K562 (cell line): ENCODE data around the gene ATP7B. TPM values are rescaled to one million over a fixed set of nuclear protein-coding genes. Genes with fewer than 3 reads are reported as not detected.
A peak's percentile ranks its signal among the peaks of the same experiment; 100 is the strongest.

Experiments used
- ATAC-seq: fragments of 200-7000 bp; cut with Tn5 transposase; 3 replicates; pipeline ENCODE4 v1.9.1; 2020; ENCODE audit warnings: moderate library complexity
- Bru-seq: library from RNA; stranded (reverse); fragments of 400-500 nt; gene quantifications from one replicate; lab custom pipeline; 2021; lab: Mats Ljungman, UMichigan
- BruChase-seq, 2 experiments: library from RNA; stranded (reverse); fragments of 400-500 nt; gene quantifications; one replicate each; lab custom pipeline; 2021; lab: Mats Ljungman, UMichigan
- BruUV-seq: library from RNA; stranded (reverse); fragments of 400-500 nt; replicated peaks from 2 replicates; lab custom pipeline; 2021; lab: Mats Ljungman, UMichigan
- CTCF ChIA-PET: fragments of 300-600 bp; formaldehyde crosslinking; extraction: SDS; loops from one replicate; lab custom pipeline; 2021; ENCODE audit warnings: low intra/inter-chr PET ratio; lab: Yijun Ruan, JAX
- POLR2A ChIA-PET: fragments of 300-600, 350-650 bp; sonication (Branson Sonifier 250); formaldehyde crosslinking; extraction: SDS; loops from one replicate; lab custom pipeline; 2021; ENCODE audit warnings: antibody characterized with exemption, inconsistent platforms; lab: Yijun Ruan, JAX
- DNase-seq, 4 experiments: peaks; one replicate each; pipeline versions ENCODE4 v3.0.0 to v3.0.0-alpha.2; 2011 to 2018; ENCODE audit warnings: low spot score in 3 of 4, mixed read lengths in 3 of 4; ENCODE audit errors: extremely low read depth in 1 of 4
- FAIRE-seq: peaks from 2 replicates; lab custom pipeline; 2011; peaks lifted over from hg19 to GRCh38; lab: Jason Lieb, UNC
- H2AFZ ChIP-seq: 2 replicates; pipeline ENCODE4 v1.6.0; 2011; ENCODE audit warnings: low read depth, low read length, control low read depth, inconsistent platforms
- H3K27ac ChIP-seq: fragments of 200-600 bp; 3 replicates; pipeline ENCODE4 v1.8.0; 2011; ENCODE audit warnings: low read depth, mild to moderate bottlenecking, control low read depth, inconsistent platforms, low read length, moderate library complexity, mixed read lengths; ENCODE audit errors: extremely low read depth
- H3K27me3 ChIP-seq, 2 experiments: fragments of 300-600 bp in 1 of 2; 2 replicates in 1 of 2; 3 replicates in 1 of 2; pipeline versions ENCODE4 v1.6.0 to v1.8.0; 2011; ENCODE audit warnings: inconsistent platforms in 2 of 2, low read length in 2 of 2, mild to moderate bottlenecking in 1 of 2, mixed read lengths in 1 of 2, moderate library complexity in 1 of 2; ENCODE audit not compliant: control insufficient read depth in 2 of 2, insufficient read depth in 2 of 2
- H3K36me3 ChIP-seq: fragments of 300-600 bp; 3 replicates; pipeline ENCODE4 v1.8.0; 2011; ENCODE audit warnings: mild to moderate bottlenecking, low read length, inconsistent platforms; ENCODE audit not compliant: control insufficient read depth, insufficient read depth
- H3K4me1 ChIP-seq, 2 experiments: fragments of 200-600 bp in 1 of 2; replicated peaks in 1 of 2; 2 replicates in 1 of 2; 3 replicates in 1 of 2; pipeline versions ENCODE4 v1.5.1 to v1.8.0; 2011; ENCODE audit warnings: inconsistent platforms in 2 of 2, low read length in 2 of 2, mild to moderate bottlenecking in 1 of 2, mixed read lengths in 1 of 2, moderate library complexity in 1 of 2; ENCODE audit not compliant: control insufficient read depth in 2 of 2, insufficient read depth in 2 of 2
- H3K4me2 ChIP-seq: 2 replicates; pipeline ENCODE4 v1.6.1; 2011; ENCODE audit warnings: low read length, control low read depth, inconsistent platforms, mixed read lengths; ENCODE audit not compliant: insufficient read depth
- H3K4me3 ChIP-seq: fragments of 200-600 bp; sonication (generic), shearing (Covaris generic); 2 replicates; pipeline ENCODE4 v1.5.1; 2016; ENCODE audit warnings: control low read depth, inconsistent platforms
- H3K79me2 ChIP-seq: fragments of 200-600 bp; 3 replicates; pipeline ENCODE4 v1.8.0; 2011; ENCODE audit warnings: low read length, inconsistent platforms; ENCODE audit not compliant: control insufficient read depth, insufficient read depth
- H3K9ac ChIP-seq, 2 experiments: 2 replicates each; pipeline versions ENCODE4 v1.6.0 to v1.6.1; 2011; ENCODE audit warnings: low read depth in 2 of 2, low read length in 2 of 2, control low read depth in 1 of 2, inconsistent platforms in 1 of 2, mild to moderate bottlenecking in 1 of 2, mixed read lengths in 1 of 2; ENCODE audit not compliant: insufficient read depth in 1 of 2
- H3K9me1 ChIP-seq: one replicate; pipeline ENCODE4 v1.6.0; 2011; ENCODE audit warnings: inconsistent platforms, mild to moderate bottlenecking, low read length, moderate library complexity; ENCODE audit not compliant: control insufficient read depth, insufficient read depth
- H3K9me3 ChIP-seq: replicated peaks from 2 replicates; pipeline ENCODE4 v1.5.1; 2011; ENCODE audit warnings: low read depth, low read length, inconsistent platforms; ENCODE audit not compliant: control insufficient read depth, insufficient read depth
- H4K20me1 ChIP-seq: replicated peaks from 2 replicates; pipeline ENCODE4 v1.6.1; 2011; ENCODE audit warnings: low read length, inconsistent platforms, mixed read lengths; ENCODE audit not compliant: control insufficient read depth, insufficient read depth
- ATF6 ChIP-seq: sonication (generic); formaldehyde crosslinking; IDR thresholded peaks from 2 replicates; pipeline ENCODE4 v1.4.0; 2020; ENCODE audit warnings: mild to moderate bottlenecking, missing genetic modification reagents
- L3MBTL2 ChIP-seq: fragments of 450-650 bp; IDR thresholded peaks from 2 replicates; pipeline ENCODE4 v1.6.1; 2016; ENCODE audit warnings: mild to moderate bottlenecking, moderate library complexity
- LCOR ChIP-seq: sonication (generic); formaldehyde crosslinking; IDR thresholded peaks from 2 replicates; pipeline ENCODE4 v1.8.0; 2022; ENCODE audit warnings: mild to moderate bottlenecking, missing genetic modification reagents
- RNF2 ChIP-seq: sonication (generic); IDR thresholded peaks from 2 replicates; pipeline ENCODE4 v1.6.1; 2016
- TCF15 ChIP-seq: fragments of 250-450 bp; sonication (Bioruptor Pico); IDR thresholded peaks from 2 replicates; pipeline ENCODE4 v1.8.0; 2022; ENCODE audit warnings: moderate library complexity, mild to moderate bottlenecking, inconsistent platforms
- TFAP4 ChIP-seq: sonication (generic); formaldehyde crosslinking; IDR thresholded peaks from 2 replicates; pipeline ENCODE4 v1.8.0; 2022; ENCODE audit warnings: missing genetic modification reagents, mild to moderate bottlenecking, moderate library complexity, borderline replicate concordance
- THRAP3 ChIP-seq: fragments of 450-650 bp; IDR thresholded peaks from 2 replicates; pipeline ENCODE4 v1.6.1; 2016; ENCODE audit warnings: mild to moderate bottlenecking, inconsistent platforms, borderline replicate concordance
- UBTF ChIP-seq, 2 experiments: IDR thresholded peaks; 2 replicates each; pipeline ENCODE4 v1.6.1; 2012; ENCODE audit warnings: improper control_type of control experiment in 2 of 2, low read depth in 2 of 2, low read length in 2 of 2, borderline replicate concordance in 1 of 2
- ZBTB7A ChIP-seq: IDR thresholded peaks from 2 replicates; pipeline ENCODE4 v1.6.1; 2011; ENCODE audit warnings: low read depth, mild to moderate bottlenecking, low read length, moderate library complexity, borderline replicate concordance; ENCODE audit not compliant: control insufficient read depth
- WGBS: fragments of 100-300 bp; shearing (Covaris generic); methylation state at CpG from one replicate; pipeline ENCODE4 v1.1.6; 2016; ENCODE audit warnings: low coverage, mixed read lengths; ENCODE audit not compliant: insufficient coverage; ENCODE audit errors: missing lambda C conversion rate; 5-methylcytosine and 5-hydroxymethylcytosine counted together
- in situ Hi-C: fragments of 300-500 bp; cut with MboI; formaldehyde crosslinking; loops from 4 replicates; pipeline ENCODE4 v1.15.0; 2018; ENCODE audit warnings: inconsistent platforms, mixed read lengths
- intact Hi-C: fragments of 100-400 bp; cut with micrococcal nuclease; formaldehyde crosslinking; loops from 2 replicates; pipeline ENCODE4 v1.14.2; 2022
- long read RNA-seq, 3 experiments: library from polyadenylated mRNA in 2 of 3; library from RNA in 1 of 3; unstranded in 2 of 3; stranded (forward) in 1 of 3; transcript quantifications; one replicate each; pipeline ENCODE4 v2.0.0, GENCODE V29; 2019 to 2022
- polyA minus RNA-seq, 3 experiments: library from RNA; depleted of rRNA, polyadenylated mRNA; stranded (reverse); fragments of >200 nt; gene quantifications; 2 replicates each; pipeline ENCODE4 v1.2.3, GENCODE V29; 2011
- polyA plus RNA-seq, 8 experiments: library from polyadenylated mRNA; depleted of rRNA in 4 of 8; stranded (reverse) in 5 of 8; unstranded in 3 of 8; fragments of >200 nt; fragmentation: Nextera tagmentation in 2 of 8; fragmentation: Illumina TruSeq in 1 of 8; extraction: Ambion mirVana in 2 of 8; extraction: Trizol in 1 of 8; gene quantifications; 2 replicates each; pipeline versions ENCODE4 v1.2.1 to v1.2.3, GENCODE V29; 2011 to 2014; ENCODE audit warnings: inconsistent platforms in 1 of 8, missing spikeins in 1 of 8
- total RNA-seq, 7 experiments: library from RNA; depleted of rRNA in 6 of 7; stranded (reverse); fragments of >200 nt in 6 of 7; fragmentation: Illumina TruSeq in 2 of 7; extraction: Trizol in 2 of 7; gene quantifications; 2 replicates each; pipeline versions ENCODE4 v1.2.1 to v1.2.3, GENCODE V29; 2011 to 2021; ENCODE audit warnings: low replicate concordance in 1 of 7

Gene ATP7B
- 82.8 and 92.7 TPM in 2 replicates for total RNA-seq (2011; cell fraction: chromatin; rRNA removed; ENCODE audit: low replicate concordance)
- 45.1 and 54.2 TPM in 2 replicates for total RNA-seq (2011; cell fraction: nucleolus; rRNA removed)
- total RNA-seq (2011; cell fraction: nucleoplasm; rRNA removed), result 55.9 and 62.3 TPM in 2 replicates
- total RNA-seq (2014; rRNA removed) (8.0 and 14.3 TPM in 2 replicates), total RNA-seq (2014; rRNA removed; fragmentation: Illumina TruSeq; extraction: Trizol) (8.3 and 8.5 TPM in 2 replicates), total RNA-seq (2015; rRNA removed; fragmentation: Illumina TruSeq; extraction: Trizol) (10.6 and 11.7 TPM in 2 replicates), total RNA-seq (2021) (16.5 and 20.4 TPM in 2 replicates), polyA plus RNA-seq (2011; rRNA removed) (12.5 and 13.3 TPM in 2 replicates), polyA plus RNA-seq (2014; fragmentation: Illumina TruSeq; extraction: Trizol) (11.1 and 11.5 TPM in 2 replicates), polyA plus RNA-seq (2014; fragmentation: Nextera tagmentation; extraction: Ambion mirVana) (1 to 10 TPM; 1.1 to 1.4 TPM), polyA plus RNA-seq (2014; rRNA removed) (7.2 and 11.6 TPM in 2 replicates), polyA minus RNA-seq (2011; rRNA and poly(A)+ RNA removed) (20.5 and 32.2 TPM in 2 replicates), Bru-seq, nascent RNA (percentile 70 among the genes with signal in this experiment), BruChase-seq, experiment 1, labeled RNA remaining after a 2-hour chase (percentile 71 among the genes with signal in this experiment), BruChase-seq, experiment 2, labeled RNA remaining after a 6-hour chase (percentile 73 among the genes with signal in this experiment)
- 6.8 and 7.9 TPM in 2 replicates for polyA plus RNA-seq (2011; cell fraction: cytosol; rRNA removed)
- polyA plus RNA-seq (2011; cell fraction: nucleus; rRNA removed), result 27.2 and 32.0 TPM in 2 replicates
- polyA plus RNA-seq (2012), result 13.5 and 17.6 TPM in 2 replicates
- polyA minus RNA-seq (2011; cell fraction: cytosol; rRNA and poly(A)+ RNA removed), result 11.3 and 13.2 TPM in 2 replicates
- 30.6 and 44.5 TPM in 2 replicates for polyA minus RNA-seq (2011; cell fraction: nucleus; rRNA and poly(A)+ RNA removed)
- long read RNA-seq, experiment 1, full-length matches to known transcripts, result 6 of 36 reads
- long read RNA-seq, experiment 1, partial matches to known transcripts, result 19 of 36 reads
- long read RNA-seq, experiment 1, other reads (novel, unspliced or antisense), result 11 of 36 reads
- long read RNA-seq, experiment 2, full-length matches to known transcripts, result 3 of 13 reads
- long read RNA-seq, experiment 2, partial matches to known transcripts, result 4 of 13 reads
- long read RNA-seq, experiment 2, other reads (novel, unspliced or antisense), result 6 of 13 reads
- long read RNA-seq, experiment 3, partial matches to known transcripts, result 0 of 2 reads
- long read RNA-seq, experiment 3, other reads (novel, unspliced or antisense), result 2 of 2 reads

GRCh38 chr13:52010890-52011631 lies at the start of gene ATP7B:
ATP7B (minus strand) TSS chr13:52011450; CDS start chr13:52011337, 113 bp downstream.
- DNase-seq, result peak; percentile 29 to 35 (median 30)
- Histone ChIP-seq H3K36me3 (peaks cover 10% of the 10 kb centered on the region; the same call in 2 of the 3 replicates), H3K27ac (peak within 1 kb of the TSS; percentile 87), H3K27me3 (no peaks in the 10 kb centered on the region), H3K9me3 (0 out of 2 replicates have a peak, but pooled peaks cover 1% of the 10 kb centered on the region), H3K4me2 (peak within 1 kb of the TSS; percentile 86), H3K9ac (peak within 1 kb of the TSS; percentile 86 to 96), H3K4me3 (peak within 1 kb of the TSS; percentile 90), H3K79me2 (peaks cover 95% of the 10 kb centered on the region), H2AFZ (peak within 1 kb of the TSS; percentile 91), H4K20me1 (no peaks in the 10 kb centered on the region), H3K4me1 (peaks cover 9 to 13% of the 10 kb centered on the region in 2 experiments; a peak in 4 of 5 replicates), H3K9me1 (no peaks in the 10 kb centered on the region)
- CTCF ChIA-PET, result no interaction called here
- WGBS, result under 1% methylated on average over 28 of the region's 46 CpGs
- BruUV-seq, result no TSS peak
- peak; percentile 49 for ATAC-seq
- intact Hi-C loops (no loop called here), in situ Hi-C loops (no loop called here)
- POLR2A ChIA-PET, result no interaction called here
- peak; percentile 57 for FAIRE-seq
- TF ChIP-seq ATF6 (CRISPR knock-in tag) (0 out of 2 replicates have a peak, but pooled peaks have one; percentile 25), TCF15 (CRISPR knock-in tag) (no peak), UBTF (IDR thresholded peaks at IDR 0.05; ENCODE audit: borderline replicate concordance in 1 of 2, low read depth in 2 of 2, low read length in 2 of 2) (0 out of 4 replicates have a peak, but pooled peaks of 1 of the 2 experiments have one; percentile 54), RNF2 (no peak), L3MBTL2 (peak; percentile 59), TFAP4 (CRISPR knock-in tag) (peak; percentile 23; the same call in 1 of the 2 replicates), THRAP3 (no peak), ZBTB7A (0 out of 2 replicates have a peak, but pooled peaks have one; percentile 24), LCOR (peak; percentile 19; the same call in 1 of the 2 replicates)
